Esophagus muscularis mucosa (tissue), 4 donors: ENCODE data around the gene PTPN4. TPM values are rescaled to one million over a fixed set of nuclear protein-coding genes. Genes with fewer than 3 reads are reported as not detected.

Source experiments
- DNase-seq: peaks from one replicate; pipeline ENCODE4 v3.0.0-alpha.2; 2017; ENCODE audit errors: extremely low spot score
- H3K27ac ChIP-seq, 4 donors: fragments of 200-600 bp; sonication (generic); replicated peaks in 1 of 4; 1 replicate in 3 of 4; 2 replicates in 1 of 4; pipeline ENCODE4 v1.5.1; 2016 to 2019; ENCODE audit warnings: mild to moderate bottlenecking in 1 of 4
- H3K27me3 ChIP-seq, 4 donors: fragments of 200-600 bp; sonication (generic); one replicate each; pipeline versions ENCODE4 v1.5.1 to v1.6.0; 2016 to 2019
- H3K36me3 ChIP-seq, 4 donors: fragments of 200-600 bp; sonication (generic); one replicate each; pipeline ENCODE4 v1.5.1; 2016 to 2019
- H3K4me1 ChIP-seq, 4 donors: fragments of 200-600 bp; sonication (generic); one replicate each; pipeline ENCODE4 v1.5.1; 2016 to 2019
- H3K4me3 ChIP-seq, 4 donors: fragments of 200-600 bp; sonication (generic); 1 replicate in 2 of 4; 2 replicates in 2 of 4; pipeline ENCODE4 v1.5.1; 2016 to 2019; ENCODE audit warnings: mild to moderate bottlenecking in 4 of 4, moderate library complexity in 1 of 4
- H3K9me3 ChIP-seq, 4 donors: fragments of 200-600 bp; sonication (generic); 1 replicate in 3 of 4; 2 replicates in 1 of 4; pipeline ENCODE4 v1.5.1; 2016 to 2019
- CTCF ChIP-seq, 3 experiments: fragments of 200-600 bp in 2 of 3; fragments of 450-650 bp in 1 of 3; sonication (generic) in 2 of 3; IDR thresholded peaks; one replicate each; pipeline ENCODE4 v1.5.1; 2017 to 2019; ENCODE audit warnings: antibody characterized with exemption in 3 of 3, mild to moderate bottlenecking in 2 of 3, moderate library complexity in 1 of 3
- EP300 ChIP-seq: sonication (generic); formaldehyde crosslinking; IDR thresholded peaks from one replicate; pipeline ENCODE4 v1.6.1; 2017; ENCODE audit warnings: antibody characterized with exemption
- POLR2A ChIP-seq: fragments of 450-650 bp; IDR thresholded peaks from one replicate; pipeline ENCODE4 v1.6.1; 2017; ENCODE audit warnings: antibody characterized with exemption, moderate library complexity, mild to moderate bottlenecking, low read depth
- POLR2AphosphoS5 ChIP-seq, 2 donors: sonication (generic); formaldehyde crosslinking; IDR thresholded peaks; one replicate each; pipeline ENCODE4 v1.6.1; 2017; ENCODE audit warnings: antibody characterized with exemption in 2 of 2
- WGBS: methylation state at CpG from one replicate; pipeline ENCODE4 v1.1.5; 2018; 5-methylcytosine and 5-hydroxymethylcytosine counted together
- intact Hi-C: fragments of 100-400 bp; cut with DNase I; formaldehyde crosslinking; loops from one replicate; pipeline ENCODE4 v1.15.1; 2023
- total RNA-seq, 4 donors: library from RNA; depleted of rRNA; stranded (reverse); fragments of >200 nt; gene quantifications; one replicate each; pipeline versions ENCODE4 v1.1.0 to v1.2.1, GENCODE V29; 2016

PTPN4 gene
- total RNA-seq, 4 donors from 2014 or later, result 21.3 to 39.9 (median 24.7) TPM

GRCh38 chr2:119719261-119719627, 40.5 kb upstream of the PTPN4 start:
- intact Hi-C loops, result no loop called here
- no peak overlapping the region for H3K27ac ChIP-seq
- WGBS, result 67% methylated on average over 3 of the region's 3 CpGs
- TF ChIP-seq EP300 (no peak), POLR2AphosphoS5 (IDR thresholded peaks at IDR 0.05) (no peak), POLR2A (no peak), CTCF (IDR thresholded peaks at IDR 0.05) (no peak)
- H3K4me1 ChIP-seq, result peaks cover 0 to 5% (median 0%) of the 10 kb centered on the region in 4 donors
- H3K9me3 ChIP-seq, result no peaks in the 10 kb centered on the region
- H3K4me3 ChIP-seq, result no peak overlapping the region
- peaks cover 0 to 4% (median 0%) of the 10 kb centered on the region in 4 donors for H3K27me3 ChIP-seq
- H3K36me3 ChIP-seq, result no peaks in the 10 kb centered on the region
- DNase-seq, result no peak

DNA sequence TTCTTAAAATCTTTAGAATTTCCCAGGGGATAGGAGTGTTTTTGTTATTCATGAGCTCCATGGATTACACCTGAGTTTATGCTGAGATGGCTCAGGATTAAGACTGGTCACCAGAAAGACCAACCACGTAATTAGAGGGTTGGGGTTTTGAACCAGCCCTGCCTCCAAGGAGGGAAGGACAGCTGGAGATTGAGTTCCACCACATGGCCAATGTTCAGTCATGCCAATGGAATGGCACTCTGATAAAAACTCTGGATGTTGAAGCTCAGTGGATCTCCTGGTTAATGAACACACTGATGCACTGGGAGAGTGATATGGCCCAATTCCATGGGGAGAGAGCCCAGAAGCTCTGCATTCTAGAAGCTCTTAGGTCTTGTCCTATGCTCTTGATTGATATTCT, 38.7 kb upstream of the PTPN4 start:
- H3K36me3 ChIP-seq, result no peaks in the 10 kb centered on the region
- no peaks in the 10 kb centered on the region for H3K9me3 ChIP-seq
- TF ChIP-seq POLR2AphosphoS5 (IDR thresholded peaks at IDR 0.05), result no peak
- TF ChIP-seq CTCF (IDR thresholded peaks at IDR 0.05), result no peak
- no peak for TF ChIP-seq EP300
- no peaks in the 10 kb centered on the region for H3K27me3 ChIP-seq
- no peak overlapping the region for H3K27ac ChIP-seq
- no peaks in the 10 kb centered on the region for H3K4me1 ChIP-seq
- 83% methylated on average over 1 of the region's 1 CpG for whole genome bisulfite sequencing
- intact Hi-C loops, result no loop called here
- H3K4me3 ChIP-seq, result no peak overlapping the region
- no peak for DNase-seq

- 90% methylated on average over 5 of the region's 5 CpGs for WGBS
Measured at GRCh38 chr2:119721462-119721861, 38.3 kb upstream of the PTPN4 start.

GRCh38 chr2:119721904-119722303, 37.8 kb upstream of the PTPN4 start:
- TF ChIP-seq EP300 (no peak), POLR2A (no peak), CTCF (IDR thresholded peaks at IDR 0.05) (no peak)
- Histone ChIP-seq H3K4me1 (no peaks in the 10 kb centered on the region), H3K9me3 (no peaks in the 10 kb centered on the region)

More at GRCh38 chr2:119721462-119721861, 38.3 kb upstream of the PTPN4 start:
- Histone ChIP-seq H3K9me3 (no peaks in the 10 kb centered on the region), H3K27ac (no peak overlapping the region), H3K36me3 (no peaks in the 10 kb centered on the region), H3K27me3 (no peaks in the 10 kb centered on the region), H3K4me1 (no peaks in the 10 kb centered on the region), H3K4me3 (no peak overlapping the region)
- DNase-seq, result no peak
- TF ChIP-seq CTCF (IDR thresholded peaks at IDR 0.05) (no peak), POLR2AphosphoS5 (IDR thresholded peaks at IDR 0.05) (no peak), EP300 (no peak), POLR2A (no peak)
- intact Hi-C loops, result no loop called here

DNA sequence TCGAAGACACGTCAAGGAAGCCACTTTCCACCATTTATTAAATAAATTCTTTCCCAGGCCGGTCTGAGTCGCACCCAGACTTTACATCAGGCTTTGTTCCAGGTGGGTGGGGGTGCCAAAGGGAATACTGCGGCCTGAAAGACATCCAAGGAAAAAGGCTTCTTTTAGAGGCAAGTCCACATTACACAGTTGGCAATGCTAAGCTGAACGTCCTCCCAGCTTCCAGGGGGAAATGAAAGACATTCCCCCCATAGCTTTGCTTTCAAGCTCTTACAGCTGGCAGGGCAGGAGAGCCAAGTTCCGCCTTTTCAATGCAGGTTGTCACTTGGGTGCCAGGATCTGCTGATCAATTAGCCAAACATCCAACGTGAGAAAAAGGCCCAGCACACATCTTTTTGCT, 36.5 kb upstream of the PTPN4 start:
- no peak overlapping the region for H3K4me3 ChIP-seq
- H3K9me3 ChIP-seq, result no peaks in the 10 kb centered on the region
- TF ChIP-seq EP300 (no peak), POLR2AphosphoS5 (IDR thresholded peaks at IDR 0.05) (no peak), CTCF (IDR thresholded peaks at IDR 0.05) (no peak), POLR2A (no peak)
- H3K27ac ChIP-seq, result no peak overlapping the region
- no peak for DNase-seq
- H3K27me3 ChIP-seq, result no peaks in the 10 kb centered on the region
- no peaks in the 10 kb centered on the region for H3K4me1 ChIP-seq
- intact Hi-C loops, result no loop called here
- H3K36me3 ChIP-seq, result no peaks in the 10 kb centered on the region
- WGBS, result 68% methylated on average over 8 of the region's 8 CpGs

More at GRCh38 chr2:119721904-119722303, 37.8 kb upstream of the PTPN4 start:
- intact Hi-C loops, result no loop called here
- Histone ChIP-seq H3K4me3 (no peak overlapping the region), H3K36me3 (no peaks in the 10 kb centered on the region), H3K27ac (no peak overlapping the region), H3K27me3 (no peaks in the 10 kb centered on the region)
- 83% methylated on average over 4 of the region's 4 CpGs for WGBS
- DNase-seq, result no peak
